OCI-M1 (cell line): ENCODE data around the gene GLP2R.

ENCODE experiments used
- DNase-seq: peaks from one replicate; lab custom pipeline; 2025; lab: John Stamatoyannopoulos, UW

GLP2R gene

DNA sequence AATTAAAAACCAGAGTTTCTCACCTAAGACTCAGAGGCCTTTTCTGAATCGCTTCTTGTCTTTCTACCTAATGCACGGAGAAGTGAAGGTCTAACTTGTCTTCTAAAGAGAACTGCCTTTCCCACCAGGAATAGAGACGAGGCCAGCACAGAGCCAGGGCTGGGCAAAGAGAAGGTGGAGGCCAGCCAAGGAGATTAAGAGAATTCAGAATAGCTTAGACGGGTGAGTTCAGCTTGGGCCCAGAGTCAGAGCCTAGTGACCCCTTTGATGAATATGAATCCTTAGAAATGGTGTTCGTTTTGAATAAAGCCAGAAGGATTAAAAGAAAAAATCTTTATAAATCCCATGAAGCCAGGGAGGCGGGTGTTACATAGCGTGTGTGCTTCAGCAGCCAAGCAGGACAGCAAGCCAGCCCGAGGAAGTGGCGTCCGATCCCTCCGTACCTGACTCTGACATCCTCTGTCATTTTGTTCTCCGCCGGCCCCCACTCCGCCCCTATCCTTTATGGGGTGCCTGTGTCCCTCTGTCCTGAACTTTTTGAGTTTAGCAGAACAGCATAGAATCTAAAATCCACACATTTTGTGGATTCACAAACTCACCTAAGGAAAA lies 11.3 kb upstream of the GLP2R start:
- DNase-seq = no peak

DNA sequence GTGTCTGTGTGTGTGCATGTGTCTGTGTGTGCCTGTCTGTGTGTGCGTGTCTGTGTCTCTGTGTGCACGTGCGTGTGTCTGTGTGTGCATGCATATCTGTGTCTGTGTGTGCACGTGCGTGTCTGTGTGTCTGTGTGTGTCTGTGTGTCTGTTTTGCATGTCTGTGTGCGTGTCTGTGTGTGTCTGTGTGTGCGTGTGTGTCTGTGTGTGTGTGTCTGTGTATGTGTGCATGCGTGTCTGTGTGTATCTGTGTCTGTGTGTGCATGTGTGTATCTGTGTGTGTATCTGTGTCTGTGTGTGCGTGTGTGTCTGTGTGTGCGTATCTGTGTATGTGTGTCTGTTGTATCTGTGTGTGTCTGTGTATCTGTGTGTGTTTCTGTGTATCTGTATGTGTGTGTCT lies 9.3 kb upstream of the GLP2R start:
- DNase-seq = no peak

DNA sequence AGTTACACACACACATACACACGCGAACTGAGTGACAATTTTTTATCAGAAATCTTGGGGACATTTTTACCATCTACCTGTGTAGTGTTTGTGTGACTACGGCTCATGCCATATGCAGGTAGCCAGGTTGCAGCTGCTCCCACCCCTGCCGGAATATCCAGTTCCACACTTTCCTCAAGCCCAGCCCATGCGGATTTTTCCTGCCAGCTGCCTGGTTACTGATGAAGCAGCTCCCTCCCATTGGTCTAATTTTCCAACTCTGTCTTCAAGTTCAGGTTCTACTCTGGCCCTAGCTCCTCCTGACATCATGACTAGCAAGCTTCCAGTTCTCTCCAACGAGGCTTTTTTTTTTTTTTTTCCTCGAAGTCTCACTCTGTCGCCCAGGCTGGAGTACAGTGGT lies 8.6 kb upstream of the GLP2R start:
- no peak for DNase-seq

DNA sequence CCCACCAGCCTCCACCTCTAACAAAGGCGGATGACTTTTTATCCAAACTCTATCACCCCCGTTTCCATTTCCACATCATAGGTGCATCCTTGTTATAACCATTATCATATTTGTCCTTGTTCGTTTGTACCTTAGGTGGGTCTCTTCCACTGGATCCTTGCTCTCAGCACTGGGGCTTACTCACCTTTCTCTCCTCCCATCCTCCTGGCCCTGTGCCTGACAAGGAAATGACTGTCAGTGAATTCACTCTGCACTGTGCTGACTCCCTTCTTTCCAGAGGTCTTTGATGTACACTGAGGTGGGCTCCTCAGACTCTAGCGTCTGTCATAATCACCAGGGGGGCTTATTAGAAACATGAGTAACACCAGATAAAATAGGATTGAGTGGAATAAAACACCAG lies 7.0 kb upstream of the GLP2R start:
- no peak for DNase-seq

DNA sequence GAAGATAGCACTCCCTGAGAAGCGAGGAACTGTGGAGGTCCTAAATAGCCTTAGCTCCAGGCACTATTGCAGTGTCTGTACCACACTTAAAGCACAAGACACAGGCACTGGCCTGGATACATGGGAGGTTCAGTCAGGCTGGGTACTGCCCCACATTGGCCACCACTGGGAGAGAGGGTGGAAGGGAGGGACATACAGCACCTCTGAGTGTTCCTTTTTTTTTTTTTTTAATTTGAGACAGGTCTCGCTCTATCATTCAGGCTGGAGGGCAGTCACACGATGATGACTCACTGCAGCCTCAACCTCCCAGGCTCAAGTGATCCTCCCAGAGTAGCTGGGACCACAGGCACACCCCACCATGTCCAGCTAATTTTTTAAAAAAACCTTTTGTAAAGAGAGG lies 5.3 kb upstream of the GLP2R start:
- DNase-seq = no peak

DNA sequence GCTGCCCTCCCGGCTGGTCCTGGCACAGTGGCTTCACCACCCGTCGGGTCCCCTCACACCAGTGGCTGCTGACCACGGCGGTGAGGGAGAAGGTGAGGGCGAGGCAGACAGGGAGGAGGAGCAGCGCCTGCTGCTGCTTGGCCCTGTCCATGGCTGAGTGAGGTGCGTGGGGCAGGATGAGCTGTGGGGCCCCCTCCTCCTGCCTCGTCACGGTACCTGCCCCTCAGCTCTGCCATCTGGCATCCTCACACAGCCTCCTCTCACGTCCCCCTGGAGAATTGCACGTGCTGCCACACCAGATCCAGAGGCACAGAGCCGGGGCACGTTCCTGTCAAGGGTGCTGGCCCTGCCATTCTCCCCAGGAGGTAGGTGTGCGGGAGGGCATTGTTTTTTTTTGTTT lies 3.8 kb upstream of the GLP2R start, which contains the start of gene GSG1L2:
Gene GSG1L2 (minus strand): TSS at position 159 of the 400 bp plus-strand sequence. CDS start 8 bp downstream, at position 151.
- no peak for DNase-seq

DNA sequence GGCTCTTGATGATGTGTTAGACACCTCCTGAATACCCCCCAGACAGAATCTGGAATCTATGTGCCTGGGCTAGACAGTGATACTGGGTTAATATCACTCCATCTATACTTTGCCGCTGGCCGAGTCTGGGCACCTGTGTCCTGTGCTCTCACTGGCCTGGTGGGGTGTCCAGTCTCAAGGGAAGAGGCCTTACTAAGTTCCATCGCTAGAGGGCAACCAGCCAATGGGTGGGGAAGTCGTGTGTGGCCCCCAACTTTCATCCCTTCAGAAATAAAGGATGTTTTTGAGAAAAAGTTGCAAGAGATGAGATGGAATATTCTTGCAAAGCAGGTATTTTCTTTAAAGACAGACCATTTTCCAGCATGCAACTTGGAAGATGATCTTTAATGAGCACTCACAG lies 1.6 kb upstream of the GLP2R start:
- DNase-seq = no peak

DNA sequence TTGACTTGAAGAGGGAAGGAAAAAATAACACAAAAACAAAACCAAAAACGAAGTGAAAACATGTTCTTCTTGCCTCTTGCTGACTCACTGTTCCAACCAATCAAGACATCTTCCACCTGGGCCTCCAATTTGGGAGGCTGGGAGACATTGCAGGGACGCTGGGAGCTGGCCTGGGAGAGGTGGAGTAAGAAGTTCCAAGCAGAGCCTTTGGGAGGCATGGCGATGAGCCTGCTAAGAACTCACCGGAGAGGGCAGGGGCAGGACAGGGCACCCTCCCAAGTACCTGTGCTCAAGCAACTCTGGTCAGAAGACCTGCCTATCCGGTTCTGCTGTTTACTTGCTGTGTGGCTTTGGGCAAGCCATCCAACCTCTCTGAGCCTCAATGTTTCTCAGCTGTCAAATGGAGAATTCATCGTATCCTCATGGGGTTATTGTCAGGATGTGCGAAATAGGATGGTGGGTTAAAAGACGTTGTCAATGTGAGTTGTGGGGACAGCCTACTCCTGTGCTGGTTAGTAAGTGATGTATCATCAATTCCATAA lies 856 bp upstream of the GLP2R start:
- DNase-seq = no peak

DNA sequence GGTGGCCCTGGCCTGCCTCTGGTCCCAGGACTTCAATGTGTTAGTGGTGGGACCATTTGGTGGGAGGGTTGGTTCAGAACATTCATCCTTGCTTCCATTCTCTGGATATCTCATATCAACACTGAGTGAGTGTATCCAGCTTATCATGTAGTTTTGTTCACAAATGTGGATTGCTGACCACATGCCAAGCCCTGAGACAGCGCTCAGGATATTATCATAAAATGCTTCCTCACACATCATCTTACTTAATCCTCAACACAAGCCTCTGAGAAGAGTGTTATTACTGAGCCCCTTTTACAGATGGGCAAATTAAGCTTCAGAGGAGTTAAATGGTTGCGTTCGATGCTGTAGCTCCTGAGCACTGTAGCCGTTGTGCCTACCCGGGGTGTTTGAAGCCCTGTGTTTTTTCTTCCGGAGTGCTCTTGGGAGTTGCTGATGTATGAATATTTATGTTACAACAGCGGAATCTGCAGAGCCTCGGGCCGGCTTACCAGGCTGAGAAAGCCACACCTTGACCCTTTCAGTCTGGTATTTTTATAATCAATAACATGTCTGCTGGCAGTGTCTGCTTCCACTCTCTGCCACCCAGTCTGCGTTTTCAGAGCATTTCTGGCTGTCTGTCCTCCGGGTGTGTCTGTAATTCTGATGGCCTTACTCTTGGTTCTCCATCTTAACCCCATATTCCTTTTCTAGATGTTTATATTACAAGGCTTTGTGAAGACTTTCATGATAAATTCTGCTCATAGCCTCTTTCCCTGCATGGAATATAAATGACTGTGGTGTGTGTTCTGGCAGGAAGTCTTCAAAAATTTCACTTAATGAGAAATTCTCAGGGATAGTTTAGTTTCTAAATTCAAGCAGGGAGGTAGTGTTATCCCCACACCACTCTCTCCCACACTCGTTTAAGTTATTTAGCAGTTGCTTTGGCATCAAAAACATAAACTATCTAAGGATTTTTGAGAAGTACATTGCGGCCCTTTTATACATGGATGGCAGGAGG lies 2.9 kb downstream of the GLP2R start:
- no peak for DNase-seq

DNA sequence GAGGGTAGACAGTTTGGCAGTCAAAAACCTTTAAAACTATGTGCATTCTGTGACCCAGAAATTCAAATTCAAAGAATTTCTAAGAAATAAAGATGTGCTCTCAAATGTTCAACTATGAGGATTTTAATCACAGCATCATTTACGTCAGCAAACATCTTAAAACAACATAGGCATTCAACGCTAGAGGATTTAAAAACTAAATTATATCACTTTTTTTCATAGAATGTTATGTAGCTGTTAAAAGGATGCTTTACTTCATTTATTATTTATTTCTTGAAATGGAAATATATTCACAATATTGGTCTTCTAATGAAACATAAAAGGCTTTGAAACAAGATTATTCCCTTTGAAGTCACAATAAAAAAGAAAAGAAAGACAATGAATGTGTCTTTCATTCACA lies 3.6 kb downstream of the GLP2R start:
- no peak for DNase-seq

DNA sequence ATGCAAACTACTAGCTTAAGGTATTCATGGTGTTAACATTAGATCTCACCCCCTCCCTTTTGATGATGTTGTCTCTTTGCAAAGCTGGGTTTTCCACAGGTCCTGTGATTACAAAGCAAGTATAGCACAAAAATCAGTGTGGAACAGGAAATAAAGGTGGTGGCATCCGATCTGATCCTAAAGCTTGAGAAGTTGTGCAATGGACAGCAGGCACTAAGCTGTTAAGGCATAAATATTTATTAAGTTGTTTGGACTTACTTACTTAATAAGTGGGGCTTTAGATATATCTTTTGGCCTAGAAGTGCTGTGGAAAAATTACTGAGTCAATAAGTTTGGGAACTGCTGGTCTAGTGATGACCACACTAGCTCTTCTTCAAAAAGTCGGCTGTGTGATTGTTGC lies 5.0 kb downstream of the GLP2R start:
- DNase-seq = no peak

DNA sequence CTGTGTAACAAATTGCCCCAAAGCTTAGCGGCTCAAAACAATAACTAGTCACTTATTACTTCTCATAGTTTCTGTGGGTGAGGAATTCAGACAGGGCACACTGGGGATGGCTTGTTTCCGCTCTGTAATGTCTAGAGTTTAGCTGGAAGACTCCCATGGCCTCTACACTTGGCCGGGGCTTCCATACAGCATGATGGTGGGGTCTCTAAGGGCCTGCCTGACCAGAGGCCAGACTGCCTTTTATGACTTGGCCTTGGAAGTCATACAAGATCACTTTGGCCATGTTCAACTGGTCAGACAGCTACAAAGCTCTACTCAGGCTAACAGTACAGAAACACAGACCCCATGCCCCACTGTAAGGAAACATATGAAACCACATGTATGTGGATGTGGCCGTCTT lies 8.2 kb downstream of the GLP2R start:
- no peak for DNase-seq

DNA sequence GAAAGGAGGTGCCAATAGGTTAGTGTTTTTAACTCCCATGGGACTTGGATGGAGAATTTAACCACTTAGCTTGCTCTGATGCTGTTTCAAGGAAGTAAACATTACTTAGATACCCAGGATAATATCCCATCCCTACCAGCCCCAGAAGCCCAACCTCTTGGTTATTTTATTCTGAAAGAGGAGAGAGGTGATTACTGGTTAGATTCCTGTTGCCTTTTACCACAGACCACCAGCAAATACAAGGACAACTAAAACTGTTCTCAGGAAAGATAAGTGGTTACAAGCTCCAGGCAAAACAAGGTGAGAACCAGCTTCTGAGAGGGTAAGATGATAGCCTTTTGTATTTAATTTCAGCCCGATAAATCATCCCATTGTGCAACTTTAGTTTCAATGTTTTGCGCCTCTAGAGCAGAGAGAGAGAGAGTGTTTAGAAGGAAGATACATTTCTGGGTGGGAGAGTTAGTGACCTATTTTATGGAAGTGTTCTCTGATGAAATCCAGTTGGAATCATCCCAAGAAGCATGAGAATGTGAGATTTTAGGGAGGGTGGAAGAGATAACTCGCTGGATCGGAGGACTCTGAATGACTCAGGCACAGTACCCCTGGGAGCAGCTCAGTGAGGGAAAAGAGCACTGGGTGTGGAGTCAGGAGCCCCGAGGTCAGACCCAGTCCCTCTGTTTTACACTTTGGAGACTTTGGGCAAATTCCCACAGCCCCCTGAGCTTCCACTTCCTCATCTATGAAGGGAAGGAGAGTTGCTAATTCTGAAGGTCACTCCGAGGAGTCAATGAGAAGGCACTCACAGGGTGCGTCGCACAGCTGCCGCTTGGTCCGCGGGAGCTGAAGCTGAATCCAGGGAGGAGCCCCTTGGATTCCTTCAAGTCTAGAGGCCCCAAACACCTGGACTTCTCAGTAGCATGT lies 12.1 kb downstream of the GLP2R start:
- DNase-seq = no peak

DNA sequence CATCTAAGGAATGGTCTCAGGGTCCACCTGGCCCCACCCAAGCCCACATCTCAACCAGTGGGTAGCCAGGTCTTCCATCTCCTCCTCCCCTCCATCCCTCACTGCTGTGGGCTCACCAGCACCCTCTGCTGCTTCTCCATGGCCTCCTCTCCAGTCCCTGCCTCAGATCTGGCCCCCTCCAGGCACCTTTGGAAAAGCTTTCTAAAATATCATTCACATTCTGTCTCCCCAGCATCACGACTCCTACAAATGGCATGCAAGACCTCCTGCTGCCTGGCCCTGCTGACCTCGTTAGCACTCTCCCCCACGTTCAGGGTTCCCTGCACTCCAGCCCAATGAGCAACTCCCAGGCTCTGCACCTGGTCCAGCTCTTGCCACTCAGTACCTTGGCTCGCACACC lies 13.7 kb downstream of the GLP2R start:
- DNase-seq = no peak

DNA sequence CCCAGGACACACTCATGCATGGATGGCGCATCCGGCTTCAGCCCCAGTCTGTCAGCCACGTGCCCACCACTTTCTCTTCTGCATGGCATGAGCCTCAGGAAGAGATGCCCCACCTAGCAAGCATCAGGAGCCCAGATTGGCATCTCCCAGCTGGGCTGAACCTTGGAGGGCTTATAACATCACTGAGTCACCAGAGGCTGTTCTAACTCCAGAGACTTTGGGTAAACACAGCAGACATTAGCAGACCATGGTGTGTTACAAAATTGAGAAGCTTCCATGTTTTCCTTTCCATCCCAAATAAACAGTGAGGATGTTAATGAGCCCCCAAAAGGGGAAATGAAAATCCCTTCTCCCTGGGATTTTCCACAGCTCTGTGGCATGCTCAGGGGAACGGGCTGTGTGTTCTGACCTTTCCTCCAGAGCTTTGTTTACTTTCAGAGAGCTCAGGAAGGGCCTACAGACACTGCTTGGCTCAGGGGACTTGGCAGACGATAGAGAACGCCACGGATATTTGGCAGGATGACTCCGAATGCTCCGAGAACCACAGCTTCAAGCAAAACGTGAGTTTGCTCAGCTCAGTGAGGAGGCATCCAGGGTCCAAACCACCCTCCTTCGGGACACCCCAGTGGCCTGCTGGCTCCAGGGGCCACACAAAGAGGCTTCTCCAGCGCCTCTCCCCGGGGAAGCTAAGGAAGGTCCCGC lies 16.5 kb downstream of the GLP2R start:
- DNase-seq = no peak

DNA sequence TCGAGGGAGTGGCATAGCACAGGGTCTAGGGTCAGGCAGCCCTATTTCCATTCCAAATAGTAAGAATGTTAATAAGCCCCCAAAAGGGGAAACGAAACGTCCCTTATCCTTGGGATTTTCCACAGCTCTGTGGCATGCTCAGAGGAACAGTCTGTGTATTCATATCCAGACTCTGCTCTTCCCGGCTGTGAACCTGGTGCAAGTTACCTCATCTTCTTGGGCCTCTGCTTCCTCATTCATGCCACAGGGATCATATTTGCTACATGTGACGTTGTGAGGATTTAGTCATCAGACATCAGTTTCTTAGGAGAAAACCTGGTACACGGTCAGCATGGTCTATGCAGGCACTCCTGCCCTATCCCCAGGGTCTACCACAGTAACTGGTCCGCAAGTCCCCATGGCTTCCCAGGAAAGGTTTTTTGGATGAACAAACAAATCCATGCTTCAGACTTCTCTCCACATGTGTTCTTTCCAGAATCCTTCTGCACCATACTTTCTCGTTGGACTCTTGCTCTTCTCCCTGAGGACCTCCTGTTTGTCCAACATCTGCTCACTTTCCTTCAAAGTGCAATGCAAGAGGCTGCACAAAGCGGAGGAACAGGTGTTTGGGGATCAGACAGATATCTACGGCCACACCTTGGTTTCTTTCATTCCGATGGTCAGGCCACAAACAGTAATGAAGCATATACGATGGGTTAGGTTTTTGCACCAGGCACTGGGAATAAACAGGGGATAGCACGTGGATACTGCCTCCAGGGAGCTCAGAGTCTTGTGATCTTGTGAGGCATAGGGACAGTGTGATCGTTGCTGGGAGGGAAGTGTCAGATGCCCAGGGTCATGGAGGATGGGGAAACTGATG lies 17.7 kb downstream of the GLP2R start:
- no peak for DNase-seq

DNA sequence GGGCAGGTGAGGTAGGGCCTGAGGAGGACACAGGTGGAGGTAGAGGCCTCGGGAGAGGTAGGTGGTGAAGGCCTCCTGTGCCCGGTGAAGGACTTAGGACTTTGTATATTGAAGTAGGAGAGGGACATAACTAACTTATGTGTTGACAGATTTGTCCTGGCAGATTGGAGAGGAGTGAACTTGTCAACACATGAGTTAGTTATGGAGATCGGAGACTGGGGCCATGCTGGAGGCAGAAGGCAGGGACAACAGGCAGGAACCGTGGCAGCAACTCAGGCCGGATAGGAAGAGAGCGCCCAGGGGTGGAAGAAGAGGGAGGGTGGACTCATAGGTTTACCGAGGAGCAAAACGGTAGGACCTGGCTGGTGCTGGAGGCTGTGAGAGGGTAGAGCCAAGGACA lies 18.4 kb downstream of the GLP2R start:
- DNase-seq = no peak

DNA sequence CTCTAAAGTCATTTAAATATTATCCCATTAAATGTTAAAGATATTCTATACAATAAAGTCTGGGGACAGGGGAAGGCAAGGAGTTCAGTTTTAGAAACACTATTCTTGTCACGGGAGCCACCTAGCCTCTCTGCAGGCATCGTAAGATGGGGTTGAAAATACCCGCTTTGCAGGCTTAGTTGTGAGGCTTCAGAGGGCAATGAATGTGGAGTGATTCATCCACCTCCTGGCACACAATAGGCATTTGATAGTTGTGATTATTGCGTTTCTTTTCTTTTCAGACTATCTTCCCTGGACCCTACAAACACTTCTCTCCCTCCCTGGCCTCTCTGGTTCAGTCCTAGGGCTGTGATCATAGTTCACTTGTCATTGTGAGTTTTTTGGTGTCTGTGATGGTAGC lies 19.6 kb downstream of the GLP2R start:
- no peak for DNase-seq

DNA sequence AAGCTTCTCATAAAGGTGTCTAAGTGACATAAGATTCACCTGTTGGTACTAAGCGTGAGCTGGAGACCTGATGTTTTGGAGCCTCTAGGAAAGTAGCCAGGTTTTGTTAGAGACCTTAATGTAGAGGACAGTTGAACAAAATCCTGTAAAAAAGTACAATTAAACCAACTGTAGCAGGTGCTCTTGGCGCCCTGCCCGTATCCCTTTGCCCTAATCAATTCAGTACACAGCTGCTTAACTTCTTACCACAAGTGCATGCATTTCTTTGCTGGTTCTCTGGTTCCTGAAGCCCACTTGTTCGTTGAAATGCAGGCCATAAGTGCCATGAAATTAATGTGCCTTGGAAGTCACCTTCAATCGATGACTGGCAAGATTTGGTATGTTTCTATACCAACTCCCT lies 24.4 kb downstream of the GLP2R start:
- no peak for DNase-seq

DNA sequence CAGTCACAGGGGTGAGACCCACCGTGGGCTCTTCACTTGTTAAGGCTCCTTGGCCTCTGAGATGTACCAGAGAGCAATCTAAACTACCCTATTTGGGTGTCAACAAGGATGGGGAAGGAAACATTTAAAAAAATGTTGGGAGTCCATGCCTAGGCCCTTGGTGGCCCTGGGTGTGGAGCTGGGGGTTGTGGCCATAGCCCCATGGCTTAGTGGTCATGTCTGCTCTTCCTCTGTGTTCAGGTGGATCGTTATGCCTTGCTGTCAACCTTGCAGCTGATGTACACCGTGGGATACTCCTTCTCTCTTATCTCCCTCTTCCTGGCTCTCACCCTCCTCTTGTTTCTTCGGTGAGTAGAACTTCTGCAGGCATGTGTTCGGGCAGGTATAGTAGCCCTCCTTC lies 28.5 kb downstream of the GLP2R start:
- DNase-seq = no peak

DNA sequence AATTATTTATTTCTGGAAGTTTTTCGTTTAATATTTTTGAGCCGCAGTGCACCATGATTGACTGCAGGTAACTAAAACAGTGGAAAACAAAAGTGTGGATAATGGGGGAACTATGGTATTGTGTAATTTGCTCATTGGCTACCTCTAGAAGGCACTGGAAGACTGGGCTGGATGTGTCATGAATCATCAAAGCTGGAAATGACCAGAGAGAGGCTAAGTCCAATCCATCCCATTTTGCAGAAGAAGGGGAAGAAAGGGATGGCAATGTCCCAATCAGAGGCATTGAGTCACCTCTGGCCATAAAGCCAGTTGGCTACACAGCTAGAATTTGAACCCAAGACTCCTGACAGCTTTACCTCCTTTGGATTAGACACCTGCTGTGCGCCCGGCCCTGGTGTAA lies 29.3 kb downstream of the GLP2R start:
- DNase-seq = no peak
